Lower leg skin (tissue), 4 donors: ENCODE results near the gene HNF1A. TPM values are rescaled to one million over a fixed set of nuclear protein-coding genes. Genes with fewer than 3 reads are reported as not detected.
A peak's percentile ranks its signal among the peaks of the same experiment; 100 is the strongest.

Experiments
- DNase-seq, 2 donors: peaks; one replicate each; pipeline ENCODE4 v3.0.0-alpha.2; 2019; ENCODE audit warnings: low spot score in 2 of 2
- H3K4me3 ChIP-seq: fragments of 200-600 bp; sonication (generic); 2 replicates; pipeline ENCODE4 v1.5.1; 2017; ENCODE audit warnings: mild to moderate bottlenecking, low read depth; ENCODE audit not compliant: poor library complexity, severe bottlenecking
- POLR2A ChIP-seq, 2 donors: fragments of 450-650 bp; IDR thresholded peaks; one replicate each; pipeline ENCODE4 v1.6.1; 2016 to 2017; ENCODE audit warnings: antibody characterized with exemption in 2 of 2, mild to moderate bottlenecking in 1 of 2, moderate library complexity in 1 of 2
- WGBS, 2 donors: methylation state at CpG; one replicate each; pipeline ENCODE4 v1.1.5; 2018; 5-methylcytosine and 5-hydroxymethylcytosine counted together
- intact Hi-C: fragments of 100-400 bp; cut with DNase I; formaldehyde crosslinking; loops from one replicate; pipeline ENCODE4 v1.15.0; 2023; ENCODE audit warnings: low total_unique reads
- total RNA-seq, 4 donors: library from RNA; depleted of rRNA; stranded (reverse); fragments of >200 nt; gene quantifications; one replicate each; pipeline ENCODE4 v1.1.0, GENCODE V29; 2016
- TF ChIP-seq, protein P1 (sequence below), 3 donors: fragments of 450-650 bp; IDR thresholded peaks; one replicate each; pipeline ENCODE4 v1.5.1; 2016; ENCODE audit warnings: antibody characterized with exemption in 3 of 3, mild to moderate bottlenecking in 3 of 3, moderate library complexity in 2 of 3

The HNF1A gene
- total RNA-seq, 4 donors from 2014 or later: 0.10 to 0.23 TPM; not detected in 2

DNA sequence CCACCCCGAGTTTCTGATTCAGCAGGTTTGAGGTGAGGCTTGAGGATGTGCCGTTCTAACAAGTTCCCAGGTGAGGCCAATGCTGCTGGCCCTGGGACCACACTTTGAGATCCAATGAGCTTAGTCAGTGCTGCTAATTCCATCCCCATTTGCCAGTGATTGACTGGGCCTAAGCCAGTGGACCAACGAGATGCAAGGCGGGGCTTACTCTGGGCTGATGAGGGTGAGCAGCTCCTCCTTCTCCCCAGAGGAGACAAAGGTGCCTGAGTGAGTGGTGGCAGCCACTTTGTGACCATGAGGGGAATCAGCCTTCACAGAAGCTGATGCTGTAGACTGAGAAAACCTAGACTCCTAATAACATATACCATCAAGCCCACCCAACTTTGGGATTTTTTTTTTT is 23.1 kb upstream of the HNF1A start:
- intact Hi-C loops: no loop called here
- WGBS, 2 donors: 52 to 64% methylated on average over 4 of the region's 4 CpGs
- H3K4me3 ChIP-seq: no peak overlapping the region
- DNase-seq: no peak
- TF ChIP-seq, protein P1, sequence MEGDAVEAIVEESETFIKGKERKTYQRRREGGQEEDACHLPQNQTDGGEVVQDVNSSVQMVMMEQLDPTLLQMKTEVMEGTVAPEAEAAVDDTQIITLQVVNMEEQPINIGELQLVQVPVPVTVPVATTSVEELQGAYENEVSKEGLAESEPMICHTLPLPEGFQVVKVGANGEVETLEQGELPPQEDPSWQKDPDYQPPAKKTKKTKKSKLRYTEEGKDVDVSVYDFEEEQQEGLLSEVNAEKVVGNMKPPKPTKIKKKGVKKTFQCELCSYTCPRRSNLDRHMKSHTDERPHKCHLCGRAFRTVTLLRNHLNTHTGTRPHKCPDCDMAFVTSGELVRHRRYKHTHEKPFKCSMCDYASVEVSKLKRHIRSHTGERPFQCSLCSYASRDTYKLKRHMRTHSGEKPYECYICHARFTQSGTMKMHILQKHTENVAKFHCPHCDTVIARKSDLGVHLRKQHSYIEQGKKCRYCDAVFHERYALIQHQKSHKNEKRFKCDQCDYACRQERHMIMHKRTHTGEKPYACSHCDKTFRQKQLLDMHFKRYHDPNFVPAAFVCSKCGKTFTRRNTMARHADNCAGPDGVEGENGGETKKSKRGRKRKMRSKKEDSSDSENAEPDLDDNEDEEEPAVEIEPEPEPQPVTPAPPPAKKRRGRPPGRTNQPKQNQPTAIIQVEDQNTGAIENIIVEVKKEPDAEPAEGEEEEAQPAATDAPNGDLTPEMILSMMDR (IDR thresholded peaks at IDR 0.05): no peak
- no peak for TF ChIP-seq POLR2A (IDR thresholded peaks at IDR 0.05)

GRCh38 chr12:120956579-120957300 is 21.6 kb upstream of the HNF1A start:
- DNase-seq: no peak
- no peak for TF ChIP-seq POLR2A (IDR thresholded peaks at IDR 0.05)
- TF ChIP-seq, protein P1 (IDR thresholded peaks at IDR 0.05): no peak
- intact Hi-C loops: no loop called here
- no peak overlapping the region for H3K4me3 ChIP-seq
- 85 to 89% methylated on average over 5 of the region's 5 CpGs for WGBS, 2 donors

DNA sequence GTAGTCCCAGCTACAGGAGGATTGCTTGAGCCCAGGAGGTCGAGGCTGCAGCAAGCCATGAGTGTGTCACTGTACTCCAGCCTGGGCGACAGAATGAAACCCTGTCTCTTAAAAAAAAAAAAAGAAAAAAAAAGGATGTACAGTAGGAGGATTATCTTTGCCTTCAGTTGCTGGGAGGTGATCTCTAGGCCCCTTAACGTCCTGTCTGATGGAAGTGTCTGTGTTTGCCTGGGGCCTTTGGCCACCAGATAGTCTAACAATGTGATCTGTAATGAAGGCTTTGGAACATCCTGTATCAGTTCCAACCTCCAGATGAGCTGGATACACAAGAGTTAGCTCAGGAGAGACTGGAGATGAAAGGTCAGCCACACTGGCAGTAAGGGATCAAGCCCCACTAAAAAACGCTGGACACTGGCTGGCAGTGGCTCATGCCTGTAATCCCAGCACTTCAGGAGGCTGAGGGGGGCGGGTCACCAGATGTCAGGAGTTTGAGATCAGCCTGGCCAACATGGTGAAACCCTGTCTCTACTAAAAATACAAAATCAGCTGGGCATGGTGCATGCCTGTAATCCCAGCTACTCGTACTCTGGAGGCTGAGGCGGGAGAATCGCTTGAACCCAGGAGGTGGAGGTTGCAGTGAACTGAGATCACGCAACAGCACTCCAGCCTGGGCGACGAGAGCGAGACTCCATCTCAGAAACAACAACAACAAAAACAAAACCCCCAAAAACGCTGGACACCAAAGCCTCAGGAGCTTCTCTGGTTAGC is 19.0 kb upstream of the HNF1A start:
- 74 to 84% methylated on average over 13 of the region's 13 CpGs for WGBS, 2 donors
- no peak for DNase-seq
- TF ChIP-seq, protein P1 (IDR thresholded peaks at IDR 0.05): no peak
- no peak for TF ChIP-seq POLR2A (IDR thresholded peaks at IDR 0.05)
- H3K4me3 ChIP-seq: no peak overlapping the region
- intact Hi-C loops: no loop called here

GRCh38 chr12:120960657-120961056 is 17.7 kb upstream of the HNF1A start:
- intact Hi-C loops: no loop called here
- WGBS, 2 donors: 74 to 75% methylated on average over 7 of the region's 7 CpGs
- no peak overlapping the region for H3K4me3 ChIP-seq
- no peak for DNase-seq
- TF ChIP-seq, protein P1 (IDR thresholded peaks at IDR 0.05): no peak
- TF ChIP-seq POLR2A (IDR thresholded peaks at IDR 0.05): no peak

GRCh38 chr12:120961604-120962531 is 16.5 kb upstream of the HNF1A start:
- intact Hi-C loops: no loop called here
- H3K4me3 ChIP-seq: no peak overlapping the region
- TF ChIP-seq POLR2A (IDR thresholded peaks at IDR 0.05): no peak
- TF ChIP-seq, protein P1 (IDR thresholded peaks at IDR 0.05): no peak
- peak in 1 of 2 donors; percentile 54 for DNase-seq
- 46 to 49% methylated on average over 17 of the region's 17 CpGs for WGBS, 2 donors
